ENCODE results near the gene WIPF3.

The WIPF3 gene

DNA sequence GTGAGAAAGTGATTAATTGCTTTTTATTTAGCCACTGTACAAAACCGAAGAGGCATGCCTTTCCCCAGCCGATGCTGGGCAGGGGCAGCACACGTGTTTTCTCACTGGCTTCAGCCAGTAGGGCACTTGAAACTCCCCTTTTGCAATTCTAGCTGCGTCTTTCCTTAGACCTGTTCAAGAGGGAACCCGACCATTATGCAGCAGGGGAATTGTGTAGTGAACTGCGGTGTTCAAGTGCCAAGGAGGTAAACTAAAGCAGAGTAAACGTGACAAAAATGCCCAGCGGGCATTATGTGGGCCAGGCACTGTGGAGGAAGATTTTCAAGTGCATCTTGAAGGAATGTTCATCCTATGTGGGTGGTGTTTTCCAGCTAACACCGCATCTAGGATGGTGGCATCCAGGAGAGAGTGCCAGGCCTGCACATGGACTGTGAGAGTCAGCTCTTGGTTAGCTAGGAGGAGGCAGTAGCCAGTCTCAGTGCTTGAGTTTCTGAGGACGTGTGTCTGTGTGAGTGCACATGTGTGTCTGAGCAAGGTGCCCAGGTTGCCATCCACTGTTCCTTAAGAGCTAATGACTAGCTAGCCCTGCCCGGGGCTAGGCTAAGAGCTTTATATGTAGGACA, 3.3 kb downstream of the WIPF3 start:
- DNase-seq, result peak; percentile 22

DNA sequence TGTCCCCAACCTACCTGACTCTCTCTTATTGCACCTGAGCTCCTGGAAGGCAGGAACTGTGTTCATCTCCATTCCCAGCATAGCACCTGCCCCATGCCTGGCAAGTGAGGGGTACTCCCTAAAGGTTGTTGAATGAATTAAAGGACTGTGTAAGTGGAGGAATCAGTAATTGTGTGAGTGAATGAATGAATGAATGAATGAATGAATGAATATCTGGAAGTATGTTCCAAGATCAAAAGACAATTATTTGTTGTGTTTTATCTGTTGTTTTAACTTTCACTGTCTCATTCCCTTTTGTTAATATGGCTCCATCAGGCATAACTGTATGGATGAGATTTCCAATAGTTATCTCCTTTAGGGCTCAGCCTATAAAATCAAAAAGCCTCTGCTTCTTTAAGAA, 4.0 kb downstream of the WIPF3 start:
- DNase-seq, result no peak

DNA sequence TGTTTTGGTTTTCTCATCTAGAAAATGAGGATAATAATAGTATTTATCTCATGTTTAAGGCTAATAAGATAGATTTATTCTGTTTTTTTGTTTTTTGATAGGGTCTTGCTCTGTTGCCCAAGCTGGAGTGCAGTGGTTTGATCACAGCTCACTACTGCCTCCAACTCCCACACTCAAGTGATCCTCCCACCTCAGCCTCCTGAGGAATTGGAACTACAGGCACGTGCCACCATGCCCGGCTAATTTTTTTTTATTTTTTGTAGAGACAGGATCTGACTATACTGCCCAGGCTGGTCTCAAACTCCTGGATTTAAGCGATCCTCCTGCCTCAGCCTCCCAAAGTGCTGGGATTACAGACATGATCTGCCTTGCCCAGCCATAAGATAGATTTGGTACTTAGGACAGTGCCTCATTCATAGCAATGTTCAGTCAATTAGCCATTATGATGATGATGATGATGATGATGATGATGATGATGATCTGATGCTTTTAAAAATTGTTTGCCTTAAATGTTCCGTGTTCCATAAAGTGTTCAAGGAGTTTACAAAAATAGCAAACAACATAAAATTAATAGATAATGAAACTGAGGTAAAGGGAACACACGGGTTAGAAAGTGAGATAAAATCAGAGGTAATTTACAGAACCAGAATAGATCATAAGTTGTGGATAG, 4.6 kb downstream of the WIPF3 start:
- no peak for DNase-seq

DNA sequence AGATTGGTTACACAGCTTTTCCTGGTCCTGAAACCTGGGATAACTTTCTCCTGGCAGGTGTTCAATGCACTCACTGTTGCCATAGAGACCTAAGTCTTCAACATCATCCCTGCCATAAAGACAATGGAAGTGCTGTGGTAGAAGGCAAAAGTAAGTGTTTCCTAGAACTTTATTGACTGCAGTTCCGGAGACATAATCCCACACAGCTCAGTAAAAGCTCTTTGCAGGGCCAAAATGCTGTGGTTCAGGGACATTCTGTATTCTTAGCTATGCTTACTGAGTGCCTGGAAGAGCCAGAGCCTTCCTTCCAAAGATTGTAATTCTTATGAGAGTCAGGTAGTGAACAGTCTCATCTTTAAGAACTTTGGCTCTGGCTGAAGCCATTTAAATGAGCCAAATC, 5.3 kb downstream of the WIPF3 start:
- peak; percentile 95 for DNase-seq

DNA sequence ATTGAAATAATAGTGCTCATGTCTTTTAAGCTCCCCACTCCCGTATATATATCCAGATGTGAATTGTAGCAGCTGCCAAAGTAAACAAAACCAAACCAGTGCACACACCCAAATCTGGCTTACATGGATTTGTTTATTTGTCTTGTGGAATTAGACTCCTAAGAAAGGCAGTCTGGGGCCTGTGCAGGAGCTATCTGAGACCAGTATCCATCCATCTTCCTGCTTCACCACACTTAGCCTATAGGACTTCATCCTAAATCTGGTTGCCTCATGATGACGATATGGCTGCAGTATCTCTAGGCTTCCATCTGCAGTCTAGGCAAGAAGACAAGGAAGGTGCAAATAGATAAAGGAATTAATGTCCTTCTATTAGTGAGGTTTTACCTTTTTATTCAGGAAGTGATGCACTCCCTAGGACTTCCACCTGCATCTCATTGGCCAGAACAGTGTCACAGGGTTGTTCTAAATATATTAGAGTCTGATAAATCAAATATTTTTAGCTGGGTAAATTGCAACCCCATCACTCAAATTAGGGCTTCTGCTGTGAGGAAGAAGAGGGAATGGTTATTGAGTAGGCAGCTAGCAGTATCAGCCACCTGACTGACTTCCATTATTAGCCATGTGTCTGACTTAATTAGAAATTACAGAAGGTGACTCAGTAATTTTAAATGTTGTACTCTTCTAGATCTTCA, 6.0 kb downstream of the WIPF3 start:
- peak; percentile 27 for DNase-seq

DNA sequence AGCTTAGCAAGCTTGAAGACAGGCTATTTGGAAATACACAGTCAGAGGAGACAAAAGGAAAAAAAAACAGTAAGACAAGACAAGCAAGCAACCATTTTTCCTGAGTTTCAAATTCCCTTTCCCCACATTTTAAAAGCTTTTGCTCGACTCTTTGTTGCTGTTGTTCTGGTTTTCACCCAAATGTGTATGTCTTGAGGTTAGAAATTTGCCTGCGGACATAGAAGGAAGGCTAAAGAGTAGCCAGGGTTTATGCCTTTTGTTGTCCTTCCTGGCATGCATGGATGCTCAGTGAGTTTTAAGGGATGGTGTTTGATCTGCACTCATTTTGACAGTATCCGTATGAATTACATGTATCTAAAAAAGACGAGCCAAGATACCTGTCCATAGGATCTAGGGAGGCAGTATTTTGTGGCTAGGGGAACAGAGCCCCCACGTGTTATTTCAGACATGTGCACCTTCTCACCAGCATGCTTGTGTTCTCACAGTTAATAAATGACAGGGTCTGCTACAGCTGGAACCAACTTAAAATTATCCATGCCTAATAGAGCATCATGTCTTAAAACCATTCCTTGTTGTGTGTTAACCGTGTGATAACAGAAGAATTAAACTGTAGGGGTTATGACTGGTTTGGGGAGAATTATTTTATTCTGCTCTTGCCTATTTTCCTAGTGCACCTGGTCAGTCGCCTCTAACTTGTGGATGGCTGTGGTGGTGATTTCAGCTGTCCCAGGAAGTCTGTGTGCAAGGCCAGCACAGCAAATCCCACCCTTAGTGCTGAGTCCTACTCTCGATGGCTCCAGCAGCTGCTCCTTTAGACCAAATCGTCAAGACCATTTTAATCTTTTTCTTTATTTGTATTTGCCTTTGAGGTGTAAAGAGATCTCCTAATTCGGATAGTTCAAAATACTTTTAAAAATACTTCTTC, 9.1 kb downstream of the WIPF3 start:
- no peak for DNase-seq

DNA sequence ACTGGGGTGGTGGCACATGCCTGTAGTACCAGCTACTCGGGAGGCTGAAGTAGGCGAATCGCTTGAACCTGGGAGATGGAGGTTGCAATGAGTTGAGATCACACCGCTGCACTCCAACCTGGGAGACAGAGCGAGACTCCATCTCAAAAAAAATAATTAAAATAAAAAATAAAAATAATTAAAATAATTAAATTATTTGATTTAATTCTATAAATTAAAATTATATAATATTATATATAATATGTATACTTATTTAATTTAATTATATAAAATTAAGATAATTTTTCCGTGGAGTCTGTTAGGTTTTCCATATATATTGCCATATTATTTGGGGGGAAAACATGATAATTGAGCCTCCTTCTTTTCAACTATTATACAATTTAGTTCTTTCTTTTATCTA, 12.0 kb downstream of the WIPF3 start:
- no peak for DNase-seq

DNA sequence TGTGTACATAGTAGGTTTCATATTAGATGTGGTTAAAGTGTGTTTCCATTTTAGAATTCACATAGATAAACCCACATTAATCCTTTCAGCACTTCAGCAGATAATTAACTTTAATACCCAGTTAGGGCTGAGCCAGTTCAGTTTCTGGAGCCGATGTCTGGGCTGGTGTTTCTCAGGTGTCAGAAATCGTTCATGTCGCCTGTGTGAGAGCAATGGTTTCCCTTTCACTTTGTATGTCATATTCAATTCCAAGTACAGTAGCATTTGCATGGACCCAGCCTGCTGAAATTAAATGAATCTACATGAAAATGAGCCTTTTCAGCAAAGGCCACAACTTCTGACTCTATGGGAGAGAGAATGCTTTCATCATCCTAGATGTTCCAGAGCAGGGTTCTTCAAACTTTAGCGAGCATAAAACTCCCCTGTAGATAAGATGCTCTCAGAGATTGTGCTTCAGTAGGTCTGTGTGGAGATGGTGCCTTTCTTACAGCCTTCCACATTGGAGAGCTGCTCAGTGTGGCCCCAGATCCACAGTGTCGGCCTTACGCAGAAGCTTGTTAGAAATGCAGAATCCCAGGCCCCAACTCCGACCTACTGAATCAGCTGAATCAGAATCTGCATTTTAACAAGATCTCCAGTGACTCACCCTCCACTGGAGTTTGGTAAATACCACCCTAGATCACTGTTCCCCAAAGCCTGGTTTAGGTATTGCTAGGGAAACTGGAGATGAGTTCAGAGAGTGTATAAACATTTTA, 19.6 kb downstream of the WIPF3 start:
- DNase-seq, result no peak

DNA sequence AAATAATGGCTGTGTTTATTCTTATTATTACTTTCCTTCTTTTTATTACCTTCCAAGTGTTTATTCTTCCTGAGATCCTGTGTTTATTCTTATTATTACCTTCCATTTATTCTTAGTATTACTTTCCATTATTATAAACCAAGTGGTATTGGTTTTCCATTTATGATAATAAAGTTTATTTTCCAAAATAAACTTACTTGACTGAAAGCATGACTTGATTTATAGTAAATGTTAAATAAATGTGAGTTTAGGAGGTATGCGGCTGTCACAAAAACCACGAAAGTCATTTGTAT, 20.2 kb downstream of the WIPF3 start:
- no peak for DNase-seq

DNA sequence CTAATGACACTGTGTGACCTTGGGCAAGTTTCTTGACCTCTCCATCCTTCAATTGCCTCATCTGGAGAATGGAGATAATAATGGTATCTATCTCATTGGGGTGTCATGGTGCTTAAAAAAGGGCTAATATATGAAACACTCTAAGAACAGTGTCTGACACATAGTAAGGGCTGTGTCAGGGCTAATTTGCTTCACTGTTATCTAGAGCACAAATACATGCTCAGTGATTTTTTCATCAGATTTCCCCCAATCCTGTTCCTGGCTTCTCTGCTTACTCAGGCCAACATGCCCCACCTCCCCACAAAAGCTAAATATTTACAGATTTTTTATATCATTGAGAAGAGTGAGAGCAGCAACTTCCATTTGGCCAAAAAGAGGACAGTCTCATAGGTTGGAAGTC, 20.6 kb downstream of the WIPF3 start:
- DNase-seq, result no peak

DNA sequence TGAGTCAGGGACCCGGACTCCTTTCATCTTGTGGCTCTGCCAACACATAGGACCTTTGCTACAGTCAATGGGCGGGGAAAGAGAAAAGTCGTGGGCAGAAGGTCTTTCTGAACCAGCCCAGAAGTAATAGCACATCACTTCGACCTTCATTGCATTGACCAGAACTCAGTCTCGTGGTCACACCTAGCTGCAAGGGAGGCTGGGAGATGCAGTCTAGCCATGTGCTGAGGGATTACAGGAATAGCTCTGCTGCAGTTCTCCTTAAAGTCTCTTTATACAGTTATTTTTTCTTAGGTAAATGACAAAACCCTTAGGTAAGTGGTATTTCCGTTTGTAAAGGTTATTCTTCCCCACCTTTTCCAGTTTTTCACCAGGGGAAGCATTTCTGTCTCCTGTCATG, 25.4 kb downstream of the WIPF3 start:
- DNase-seq, result no peak

DNA sequence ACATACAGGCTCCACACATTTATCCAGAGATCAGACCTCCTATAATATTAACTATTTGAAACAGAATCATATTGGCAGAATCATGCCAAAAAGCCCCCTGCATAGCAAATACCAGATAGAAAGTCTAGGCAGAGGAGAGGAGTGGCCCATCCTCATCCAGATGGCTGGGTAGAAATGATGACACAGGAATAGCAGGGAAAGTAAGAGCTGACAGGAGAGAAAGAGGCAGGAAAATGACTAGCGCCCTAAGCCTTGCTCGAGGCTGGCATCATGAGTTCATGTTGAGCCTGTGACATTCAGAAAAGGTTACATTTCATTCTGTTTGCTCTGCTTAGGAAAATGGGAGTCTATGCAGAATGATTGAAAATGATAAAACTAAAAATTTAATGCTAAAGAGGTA, 27.6 kb downstream of the WIPF3 start:
- DNase-seq, result no peak

DNA sequence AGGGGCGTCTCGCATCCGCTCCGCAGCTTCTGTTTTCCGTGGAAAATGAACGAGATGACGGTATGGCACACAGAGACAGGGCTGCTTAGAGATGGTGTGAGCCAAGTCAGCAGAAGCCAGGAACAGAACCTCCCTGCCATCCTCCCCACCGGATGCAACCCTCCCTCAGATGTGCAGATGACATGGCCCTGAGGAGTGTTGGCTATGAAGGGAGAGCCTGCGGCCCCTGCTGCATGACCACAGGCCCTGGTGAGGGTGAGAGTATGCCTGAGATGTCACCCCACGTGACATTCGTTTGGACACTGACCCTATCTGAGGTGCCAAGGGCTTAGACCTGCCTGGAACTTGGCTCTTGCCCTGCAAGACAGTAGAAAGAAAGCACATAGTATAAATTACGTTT, 29.4 kb downstream of the WIPF3 start:
- no peak for DNase-seq

DNA sequence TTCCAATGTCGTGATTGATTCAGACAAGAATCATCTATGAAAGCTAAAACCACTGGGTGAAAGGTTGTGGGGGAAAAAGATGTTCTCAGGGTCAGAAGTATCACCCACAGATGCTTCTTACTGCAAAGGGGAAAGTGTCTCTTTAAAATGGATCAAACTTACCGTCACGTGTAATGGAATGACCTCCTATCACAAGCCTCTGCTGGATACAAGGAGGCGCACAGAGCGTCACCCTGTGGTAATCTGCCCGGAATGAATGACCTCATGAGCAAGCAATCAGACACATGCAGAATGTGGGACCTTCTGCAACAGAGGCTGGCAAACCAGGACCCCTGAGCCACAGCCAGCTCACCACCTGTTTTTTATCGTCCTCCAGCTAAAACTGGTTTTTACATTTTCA, 33.0 kb downstream of the WIPF3 start:
- DNase-seq, result no peak

DNA sequence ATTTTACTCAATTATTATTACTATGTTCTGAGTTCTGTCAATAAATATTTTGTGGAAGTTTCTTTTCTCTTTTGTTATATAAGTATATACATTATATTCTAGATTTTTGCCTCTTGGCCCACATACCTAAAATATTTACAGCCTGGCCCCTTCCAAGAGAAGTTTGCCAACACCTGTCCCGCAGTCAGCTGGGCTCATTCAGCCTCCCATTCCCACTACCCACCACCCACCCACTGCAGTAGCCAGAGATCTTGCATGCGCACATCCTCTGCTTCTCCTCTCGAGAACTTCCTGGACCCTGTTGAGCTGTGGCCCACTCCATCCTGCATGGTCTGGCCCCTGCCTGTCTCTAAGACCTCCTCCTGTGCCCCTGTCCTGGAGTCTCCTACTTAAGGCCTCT, 33.6 kb downstream of the WIPF3 start:
- no peak for DNase-seq

DNA sequence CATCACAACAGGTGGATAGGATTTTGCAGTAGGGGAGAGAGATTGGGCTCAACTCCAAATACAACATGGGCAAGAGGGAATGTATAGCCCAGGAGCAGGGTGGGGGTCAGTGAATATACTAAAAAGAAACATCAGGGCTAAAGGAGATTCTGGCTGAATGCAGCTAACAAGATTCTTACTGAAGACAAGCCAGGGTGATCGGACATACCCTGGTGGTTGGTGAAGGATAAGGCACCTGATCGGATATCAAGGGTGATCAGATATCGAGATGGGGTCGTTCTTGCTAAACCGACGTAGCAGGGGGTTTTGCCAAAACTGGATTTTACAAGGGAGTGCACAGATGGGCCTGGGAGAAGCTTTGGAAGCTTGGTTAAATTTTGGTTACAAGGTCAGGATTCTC, 34.4 kb downstream of the WIPF3 start:
- DNase-seq, result no peak

DNA sequence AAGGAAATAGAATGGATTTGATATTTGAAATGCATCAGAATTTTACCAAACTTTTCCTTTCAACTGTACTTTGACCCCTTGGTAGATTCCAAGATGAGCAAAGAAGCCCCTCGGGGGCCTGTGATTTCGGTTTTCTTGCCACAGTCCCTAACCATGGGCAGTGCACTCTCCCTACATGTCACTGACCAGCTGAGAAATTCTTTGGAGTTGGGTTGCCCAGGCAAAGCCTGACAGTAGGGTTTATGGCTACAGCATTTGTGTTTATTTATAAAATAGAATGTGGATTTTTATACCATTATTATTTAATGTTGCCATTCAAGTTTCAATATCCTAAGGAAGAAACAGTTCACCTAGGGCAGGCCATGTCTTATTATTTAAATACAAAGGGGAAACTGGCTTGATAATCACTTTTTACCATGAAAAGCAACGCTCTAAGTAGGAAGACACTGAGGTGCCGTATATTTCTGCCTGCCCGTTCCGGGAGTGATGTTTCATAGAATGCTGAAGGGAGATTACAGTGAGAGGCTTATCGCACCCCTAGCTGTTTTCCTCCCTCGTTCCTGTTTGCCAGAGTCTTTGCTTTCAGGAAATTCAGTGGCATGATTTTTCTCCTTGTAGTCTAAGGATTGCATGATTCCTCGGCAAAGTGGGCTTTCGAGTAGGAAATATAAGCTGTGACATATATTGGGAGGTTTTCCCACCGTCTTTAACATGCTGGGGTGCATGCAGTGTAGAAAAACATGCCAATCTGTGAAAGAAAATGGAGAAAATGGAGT, 35.8 kb downstream of the WIPF3 start:
- no peak for DNase-seq

DNA sequence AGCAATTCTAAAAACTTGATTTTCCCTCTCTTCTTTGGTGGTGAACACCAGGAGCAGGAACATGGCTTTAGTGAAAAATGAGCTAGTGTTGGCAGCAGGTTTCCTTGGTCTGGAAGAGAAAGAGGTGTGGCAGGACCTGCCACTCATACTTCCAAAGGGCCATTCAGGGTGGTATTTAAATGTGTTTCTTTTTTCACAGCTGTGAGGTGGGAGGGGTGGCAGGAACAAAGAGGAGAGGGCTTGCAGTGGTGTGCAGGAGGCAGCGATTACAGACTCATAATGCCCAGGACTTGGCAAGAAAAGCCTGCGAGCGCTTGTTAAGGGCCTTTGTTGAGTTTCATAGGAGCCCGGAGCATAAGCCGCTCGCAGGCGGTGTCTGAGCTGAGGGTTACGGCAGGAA, 36.8 kb downstream of the WIPF3 start:
- DNase-seq, result no peak

DNA sequence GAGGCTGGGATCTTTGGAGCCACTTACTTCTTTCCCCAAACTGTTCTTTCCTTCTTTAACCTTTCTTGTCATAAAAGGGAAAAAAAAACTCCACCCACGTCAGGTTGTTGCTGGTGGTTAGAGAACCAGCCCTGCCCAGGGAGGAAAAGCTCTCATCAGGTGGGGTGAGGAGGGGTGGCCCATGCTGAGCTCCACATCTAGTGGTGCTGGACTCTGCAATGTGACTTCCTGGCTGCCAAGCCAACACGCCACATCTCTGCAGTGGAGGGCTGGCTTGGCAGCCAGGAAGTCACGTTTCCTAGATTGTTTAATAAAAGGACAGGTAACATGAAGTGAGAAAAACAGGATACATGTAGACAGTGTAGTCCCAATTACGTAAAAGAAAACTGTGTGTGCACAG, 37.4 kb downstream of the WIPF3 start:
- no peak for DNase-seq

DNA sequence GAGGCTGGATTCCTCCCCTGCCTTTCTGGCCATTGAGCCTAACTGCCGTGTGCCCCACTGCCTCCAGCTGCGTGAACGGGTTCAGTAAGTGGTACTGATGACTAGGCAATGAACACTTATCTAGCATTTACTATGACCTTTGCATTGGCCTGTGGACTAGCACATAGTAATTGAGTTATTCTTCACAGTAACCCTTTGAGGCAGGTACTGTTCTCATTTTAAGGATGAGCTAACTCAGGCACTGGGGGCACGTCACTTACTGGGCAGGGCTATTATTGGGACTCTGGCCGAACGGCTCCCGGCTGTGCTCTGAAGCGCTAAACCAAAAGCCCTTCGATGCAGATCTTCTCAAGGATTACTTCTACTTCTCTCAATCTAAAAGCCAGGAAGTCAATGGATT, 38.3 kb downstream of the WIPF3 start:
- DNase-seq, result no peak

DNA sequence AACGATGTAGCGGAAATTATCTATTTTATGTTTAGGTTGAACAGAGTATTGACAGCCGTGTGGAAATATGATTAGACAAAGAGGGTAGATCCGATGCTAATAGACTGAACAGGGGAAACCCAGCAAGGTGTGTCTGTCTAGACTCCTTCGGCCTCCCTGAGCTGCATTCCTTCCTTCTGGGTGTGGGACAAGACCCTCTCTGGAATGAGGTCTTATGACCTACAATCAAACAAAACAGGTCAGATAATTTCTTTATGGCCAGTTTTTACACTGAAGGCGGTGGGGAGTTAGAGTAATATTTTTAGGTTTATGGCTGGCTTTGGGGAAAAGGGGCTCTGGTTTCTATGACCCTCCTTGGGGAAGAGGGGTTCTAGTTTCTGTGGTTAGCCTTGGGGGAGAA, 41.2 kb downstream of the WIPF3 start:
- DNase-seq, result no peak

DNA sequence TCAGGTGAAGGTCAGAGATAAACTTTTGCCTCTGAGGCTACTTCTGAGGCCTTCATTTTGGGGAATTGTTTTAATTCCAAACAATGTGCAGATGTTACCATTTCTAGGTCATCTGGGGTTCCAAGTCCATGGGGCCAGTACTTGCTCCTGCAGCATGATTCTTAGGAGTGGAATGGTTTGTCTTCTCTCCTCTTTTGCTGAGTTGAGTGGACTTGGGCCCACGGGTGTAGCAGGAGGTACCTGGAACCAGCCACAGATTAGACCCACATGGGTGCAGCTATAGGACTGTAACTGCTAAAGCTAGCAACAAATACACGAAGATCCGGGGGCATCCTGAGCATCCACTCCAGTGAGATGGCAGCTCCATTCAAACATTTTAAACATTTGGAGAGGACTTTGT, 41.6 kb downstream of the WIPF3 start:
- DNase-seq, result no peak
